ENCODE results near the gene WSCD1. TPM values are rescaled to one million over a fixed set of nuclear protein-coding genes. Genes with fewer than 3 reads are reported as not detected.

Gene WSCD1
- total and polyA plus RNA-seq, 2 donors (not counting 3 experiments of a cell fraction or from before 2014, with no cell fraction given): 21.5 to 49.4 TPM

GRCh38 chr17:6071528-6072065, 1.4 kb downstream of the WSCD1 start:
- DNase-seq (ENCODE audit: low read depth, low spot score) (no peak), FAIRE-seq (no peak)
- intact Hi-C loops (cut with micrococcal nuclease) (loop anchor here (5.0 kb wide), 1 partner anchor 484 kb away; no protein-coding TSS in a partner anchor), dilution Hi-C loops (cut with MboI; ENCODE audit: extremely low pct_ligation_motif_present, low sequenced_read_pairs) (no loop called here)
- H3K4me1 ChIP-seq (ENCODE audit: control insufficient read depth, extremely low read depth, insufficient read depth, low read length): peaks cover 14% of the 10 kb centered on the region
- POLR2A ChIA-PET: interaction anchor here (0.8 to 1.1 kb wide), 2 partner anchors 17 to 18 kb away, joined by 4 to 7 read pairs; no protein-coding TSS in a partner anchor
- peak overlapping the region; percentile 66 for H3K9ac ChIP-seq (replicated peaks; ENCODE audit: extremely low read depth, insufficient read depth, low read length)
- H3K27me3 ChIP-seq (ENCODE audit: control insufficient read depth in 2 of 2, insufficient read depth in 2 of 2, low read length in 2 of 2): peaks cover 4 to 10% of the 10 kb centered on the region in 2 experiments
- H3K27ac ChIP-seq (ENCODE audit: insufficient read depth, low read depth, low read length): no peak overlapping the region
- no peaks in the 10 kb centered on the region for H4K20me1 ChIP-seq (replicated peaks; ENCODE audit: control insufficient read depth, extremely low read depth, insufficient read depth, low read length)
- H3K9me3 ChIP-seq (replicated peaks; ENCODE audit: control insufficient read depth, insufficient read depth, low read length): no peaks in the 10 kb centered on the region
- no TSS peak for BruUV-seq (replicated peaks)
- no peaks in the 10 kb centered on the region for H3K9me1 ChIP-seq (replicated peaks; ENCODE audit: control insufficient read depth, extremely low read depth, insufficient read depth, low read length)
- peak overlapping the region; percentile 92 for H3K4me2 ChIP-seq (ENCODE audit: insufficient read depth, low read length)
- no peak for TF ChIP-seq MAX (IDR thresholded peaks at IDR 0.05; ENCODE audit: insufficient read depth, insufficient read length)
- TF ChIP-seq FOS (IDR thresholded peaks at IDR 0.05; ENCODE audit: borderline replicate concordance, insufficient read depth, low read length): no peak
- no peak for TF ChIP-seq POLR2A (IDR thresholded peaks at IDR 0.05; ENCODE audit: low read depth, low read length)
- no peak for TF ChIP-seq JUN (IDR thresholded peaks at IDR 0.05; ENCODE audit: borderline replicate concordance, insufficient read depth, insufficient read length, low read depth)
- no peak for TF ChIP-seq EZH2 (IDR thresholded peaks at IDR 0.05; ENCODE audit: borderline replicate concordance, low read depth, low read length, severe bottlenecking)
- no peak for TF ChIP-seq GATA2 (IDR thresholded peaks at IDR 0.05; ENCODE audit: insufficient read depth, insufficient read length, low read depth, low read length)
- TF ChIP-seq, protein P1, sequence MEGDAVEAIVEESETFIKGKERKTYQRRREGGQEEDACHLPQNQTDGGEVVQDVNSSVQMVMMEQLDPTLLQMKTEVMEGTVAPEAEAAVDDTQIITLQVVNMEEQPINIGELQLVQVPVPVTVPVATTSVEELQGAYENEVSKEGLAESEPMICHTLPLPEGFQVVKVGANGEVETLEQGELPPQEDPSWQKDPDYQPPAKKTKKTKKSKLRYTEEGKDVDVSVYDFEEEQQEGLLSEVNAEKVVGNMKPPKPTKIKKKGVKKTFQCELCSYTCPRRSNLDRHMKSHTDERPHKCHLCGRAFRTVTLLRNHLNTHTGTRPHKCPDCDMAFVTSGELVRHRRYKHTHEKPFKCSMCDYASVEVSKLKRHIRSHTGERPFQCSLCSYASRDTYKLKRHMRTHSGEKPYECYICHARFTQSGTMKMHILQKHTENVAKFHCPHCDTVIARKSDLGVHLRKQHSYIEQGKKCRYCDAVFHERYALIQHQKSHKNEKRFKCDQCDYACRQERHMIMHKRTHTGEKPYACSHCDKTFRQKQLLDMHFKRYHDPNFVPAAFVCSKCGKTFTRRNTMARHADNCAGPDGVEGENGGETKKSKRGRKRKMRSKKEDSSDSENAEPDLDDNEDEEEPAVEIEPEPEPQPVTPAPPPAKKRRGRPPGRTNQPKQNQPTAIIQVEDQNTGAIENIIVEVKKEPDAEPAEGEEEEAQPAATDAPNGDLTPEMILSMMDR (IDR thresholded peaks at IDR 0.05; ENCODE audit: extremely low read depth in 1 of 2, insufficient read depth in 1 of 2, low read depth in 1 of 2, low read length in 2 of 2): no peak
- TF ChIP-seq MYC (IDR thresholded peaks at IDR 0.05; ENCODE audit: low read depth, low read length): no peak
- TF ChIP-seq POLR2AphosphoS5 (IDR thresholded peaks at IDR 0.05; ENCODE audit: insufficient read depth, low read depth, low read length): no peak
- no peaks in the 10 kb centered on the region for H3K36me3 ChIP-seq (ENCODE audit: control insufficient read depth in 2 of 2, extremely low read depth in 1 of 2, insufficient read depth in 2 of 2, low read length in 2 of 2)
- H3K4me3 ChIP-seq (replicated peaks in 1 of 3; ENCODE audit: insufficient read depth in 1 of 3, low read depth in 1 of 3, low read length in 3 of 3): peak overlapping the region; percentile 75 to 87 (median 86)
- CTCF ChIA-PET: interaction anchor here (0.5 to 2.5 kb wide), 20 partner anchors 8 to 487 kb away, joined by 3 to 10 read pairs (median 4); partner anchors contain the start of gene NLRP1
- peak overlapping the region; percentile 78 for H2AFZ ChIP-seq (ENCODE audit: low read depth, low read length)
- peaks cover 39% of the 10 kb centered on the region for H3K79me2 ChIP-seq (ENCODE audit: control insufficient read depth, insufficient read depth, low read length)

Measured in endothelial cell of umbilical vein (primary cell).